ENCODE results near the gene DCTN4. TPM values are rescaled to one million over a fixed set of nuclear protein-coding genes. Genes with fewer than 3 reads are reported as not detected.

DCTN4 gene
- polyA plus RNA-seq, 2 of the 4 experiments (the other 2 are of a cell fraction) = 18.7 to 38.4 TPM

DNA sequence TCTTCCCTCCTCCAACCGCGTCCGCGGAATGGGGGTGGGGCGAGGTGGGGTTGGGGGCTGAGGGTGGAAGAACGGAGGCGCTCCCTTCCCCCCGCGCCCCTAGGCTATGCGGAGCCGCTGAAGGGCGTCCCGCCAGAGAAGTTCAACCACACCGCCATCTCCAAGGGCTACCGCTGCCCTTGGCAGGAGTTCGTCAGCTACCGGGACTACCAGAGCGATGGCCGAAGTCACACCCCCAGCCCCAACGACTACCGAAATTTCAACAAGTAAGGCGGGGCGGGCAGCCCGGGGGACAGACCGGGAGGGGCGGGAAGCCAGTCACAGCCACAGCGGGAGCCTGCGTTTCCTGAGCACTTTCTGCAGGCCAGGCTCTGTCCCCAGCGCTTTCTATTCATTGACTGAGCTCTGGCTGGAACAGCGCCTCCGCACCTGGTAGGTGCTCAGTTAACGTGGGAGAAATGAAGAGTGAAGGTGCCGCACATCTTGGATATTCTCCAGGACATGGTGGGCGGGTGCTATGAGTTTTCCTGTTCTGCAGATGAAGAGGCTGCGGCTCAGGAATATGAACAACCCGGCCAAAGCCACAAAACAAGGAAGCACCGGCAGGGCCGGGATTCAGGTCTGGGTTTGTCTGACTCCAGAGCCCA lies 86.5 kb downstream of the DCTN4 start (continued):
- TF ChIP-seq, protein P1, sequence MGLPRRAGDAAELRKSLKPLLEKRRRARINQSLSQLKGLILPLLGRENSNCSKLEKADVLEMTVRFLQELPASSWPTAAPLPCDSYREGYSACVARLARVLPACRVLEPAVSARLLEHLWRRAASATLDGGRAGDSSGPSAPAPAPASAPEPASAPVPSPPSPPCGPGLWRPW (IDR thresholded peaks at IDR 0.05) = no peak
- TF ChIP-seq ZFP36 (IDR thresholded peaks at IDR 0.05; ENCODE audit: borderline replicate concordance, partially characterized antibody) (no peak), HOXB5 (CRISPR knock-in tag; IDR thresholded peaks at IDR 0.05) (no peak), RNF2 (IDR thresholded peaks at IDR 0.05; ENCODE audit: borderline replicate concordance, low read depth) (no peak), RFX5 (IDR thresholded peaks at IDR 0.05) (no peak), POLR2AphosphoS2 (conservative IDR thresholded peaks at IDR 0.05; ENCODE audit: low read length) (no peak), CEBPB (IDR thresholded peaks at IDR 0.05) (no peak), NFE2L2 (conservative IDR thresholded peaks at IDR 0.05; ENCODE audit: low read length) (no peak), TP53 (CRISPR knock-in tag; IDR thresholded peaks at IDR 0.05) (no peak)

DNA sequence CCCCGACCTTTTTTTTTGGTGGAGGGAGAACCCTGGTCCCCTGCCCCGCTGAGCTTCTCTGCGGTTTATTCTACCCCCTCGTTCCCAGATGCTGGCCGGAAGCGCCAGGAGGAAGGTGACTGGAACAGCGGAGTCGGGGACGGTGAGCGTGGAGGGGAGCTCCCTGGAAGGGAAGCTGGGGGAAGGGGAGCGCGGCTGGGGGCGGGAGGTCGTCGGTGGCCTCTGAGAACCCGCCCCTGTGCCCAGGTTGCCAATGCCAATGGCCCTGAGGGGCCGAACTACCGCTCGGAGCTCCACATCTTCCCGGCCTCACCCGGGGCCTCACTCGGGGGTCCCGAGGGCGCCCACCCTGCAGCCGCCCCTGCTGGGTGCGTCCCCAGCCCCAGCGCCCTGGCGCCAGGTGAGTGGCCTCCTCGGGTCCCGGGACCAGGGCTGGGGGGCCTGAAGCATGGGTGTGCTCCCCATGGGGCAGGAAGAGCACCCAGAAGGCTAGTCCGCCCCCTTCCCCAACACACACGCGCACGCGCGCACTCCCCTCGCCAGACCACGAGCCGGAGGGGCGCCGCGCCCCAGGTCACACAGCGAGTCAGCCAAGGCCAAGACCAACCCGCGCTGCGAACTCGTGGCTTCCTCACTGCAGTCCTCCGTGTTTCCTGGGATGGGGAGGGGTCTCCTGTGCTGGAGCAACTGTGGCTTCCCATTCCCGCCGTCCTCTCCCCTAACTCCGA lies 87.1 kb downstream of the DCTN4 start:
- peak overlapping the region; percentile 78 for H3K4me2 ChIP-seq
- TF ChIP-seq HEYL (CRISPR knock-in tag; IDR thresholded peaks at IDR 0.05) = no peak
- TF ChIP-seq RARB (CRISPR knock-in tag; IDR thresholded peaks at IDR 0.05) = no peak
- no peak for TF ChIP-seq RFX5 (IDR thresholded peaks at IDR 0.05)
- TF ChIP-seq POLR2AphosphoS2 (conservative IDR thresholded peaks at IDR 0.05; ENCODE audit: low read length) = no peak
- TF ChIP-seq ZSCAN20 (CRISPR knock-in tag; IDR thresholded peaks at IDR 0.05) = no peak
- no peak for TF ChIP-seq SMC3 (IDR thresholded peaks at IDR 0.05)
- no peak for TF ChIP-seq NFE2L2 (conservative IDR thresholded peaks at IDR 0.05; ENCODE audit: low read length)
- TF ChIP-seq FOSL2 (IDR thresholded peaks at IDR 0.05) = no peak
- TF ChIP-seq FOSL2 (CRISPR knock-in tag; IDR thresholded peaks at IDR 0.05) = no peak
- TF ChIP-seq, protein P2, sequence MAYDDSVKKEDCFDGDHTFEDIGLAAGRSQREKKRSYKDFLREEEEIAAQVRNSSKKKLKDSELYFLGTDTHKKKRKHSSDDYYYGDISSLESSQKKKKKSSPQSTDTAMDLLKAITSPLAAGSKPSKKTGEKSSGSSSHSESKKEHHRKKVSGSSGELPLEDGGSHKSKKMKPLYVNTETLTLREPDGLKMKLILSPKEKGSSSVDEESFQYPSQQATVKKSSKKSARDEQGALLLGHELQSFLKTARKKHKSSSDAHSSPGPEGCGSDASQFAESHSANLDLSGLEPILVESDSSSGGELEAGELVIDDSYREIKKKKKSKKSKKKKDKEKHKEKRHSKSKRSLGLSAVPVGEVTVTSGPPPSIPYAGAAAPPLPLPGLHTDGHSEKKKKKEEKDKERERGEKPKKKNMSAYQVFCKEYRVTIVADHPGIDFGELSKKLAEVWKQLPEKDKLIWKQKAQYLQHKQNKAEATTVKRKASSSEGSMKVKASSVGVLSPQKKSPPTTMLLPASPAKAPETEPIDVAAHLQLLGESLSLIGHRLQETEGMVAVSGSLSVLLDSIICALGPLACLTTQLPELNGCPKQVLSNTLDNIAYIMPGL (CRISPR knock-in tag; IDR thresholded peaks at IDR 0.05; ENCODE audit: borderline replicate concordance) = no peak
- no peak for TF ChIP-seq NPAS2 (CRISPR knock-in tag; IDR thresholded peaks at IDR 0.05; ENCODE audit: borderline replicate concordance)
- TF ChIP-seq, protein P3, sequence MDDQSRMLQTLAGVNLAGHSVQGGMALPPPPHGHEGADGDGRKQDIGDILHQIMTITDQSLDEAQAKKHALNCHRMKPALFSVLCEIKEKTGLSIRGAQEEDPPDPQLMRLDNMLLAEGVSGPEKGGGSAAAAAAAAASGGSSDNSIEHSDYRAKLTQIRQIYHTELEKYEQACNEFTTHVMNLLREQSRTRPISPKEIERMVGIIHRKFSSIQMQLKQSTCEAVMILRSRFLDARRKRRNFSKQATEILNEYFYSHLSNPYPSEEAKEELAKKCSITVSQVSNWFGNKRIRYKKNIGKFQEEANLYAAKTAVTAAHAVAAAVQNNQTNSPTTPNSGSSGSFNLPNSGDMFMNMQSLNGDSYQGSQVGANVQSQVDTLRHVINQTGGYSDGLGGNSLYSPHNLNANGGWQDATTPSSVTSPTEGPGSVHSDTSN (IDR thresholded peaks at IDR 0.05) = no peak
- TF ChIP-seq, protein P4, sequence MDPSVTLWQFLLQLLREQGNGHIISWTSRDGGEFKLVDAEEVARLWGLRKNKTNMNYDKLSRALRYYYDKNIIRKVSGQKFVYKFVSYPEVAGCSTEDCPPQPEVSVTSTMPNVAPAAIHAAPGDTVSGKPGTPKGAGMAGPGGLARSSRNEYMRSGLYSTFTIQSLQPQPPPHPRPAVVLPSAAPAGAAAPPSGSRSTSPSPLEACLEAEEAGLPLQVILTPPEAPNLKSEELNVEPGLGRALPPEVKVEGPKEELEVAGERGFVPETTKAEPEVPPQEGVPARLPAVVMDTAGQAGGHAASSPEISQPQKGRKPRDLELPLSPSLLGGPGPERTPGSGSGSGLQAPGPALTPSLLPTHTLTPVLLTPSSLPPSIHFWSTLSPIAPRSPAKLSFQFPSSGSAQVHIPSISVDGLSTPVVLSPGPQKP (IDR thresholded peaks at IDR 0.05; ENCODE audit: low read depth, low read length) = no peak
- TF ChIP-seq EHF (CRISPR knock-in tag; IDR thresholded peaks at IDR 0.05) = no peak
- TF ChIP-seq, protein P1 (IDR thresholded peaks at IDR 0.05) = no peak
- no peaks in the 10 kb centered on the region for H3K9me3 ChIP-seq
- 0 out of 3 replicates have a peak, but pooled peaks cover 5% of the 10 kb centered on the region for H3K4me1 ChIP-seq
- ChIA-PET POLR2A (interaction anchor here (1.2 kb wide), 1 partner anchor 29 kb away, joined by 4 read pairs; the partner anchor contains the start of gene RBM22), CTCF (interaction anchor here (0.9 to 6.6 kb wide), 8 partner anchors 10 to 147 kb away, joined by 3 to 30 read pairs (median 4); partner anchors contain the start of gene MYOZ3)
- no peak for DNase-seq (ENCODE audit: low read depth in 1 of 2, low spot score in 1 of 2)
- 73% methylated on average over 32 of the region's 51 CpGs for WGBS (ENCODE audit: missing lambda C conversion rate)
- peak overlapping the region; percentile 17 to 80; a peak in 4 of 6 replicates for H3K27ac ChIP-seq
- peak overlapping the region; percentile 43 for H3K4me3 ChIP-seq
- ATAC-seq = peak in 1 of 2 experiments; percentile 23; a peak in 4 of 6 replicates
- no peak for FAIRE-seq
